ENCODE measurements around the gene CDK5R2.

The CDK5R2 gene

GRCh38 chr2:218986148-218986761 is 26.8 kb downstream of the CDK5R2 start:
- no peak for DNase-seq

- DNase-seq: no peak
Measured at GRCh38 chr2:218988164-218988563, 28.7 kb downstream of the CDK5R2 start.

- no peak for DNase-seq
Measured at GRCh38 chr2:218988650-218989049, 29.2 kb downstream of the CDK5R2 start.

- DNase-seq: no peak
Measured at GRCh38 chr2:218990052-218990451, 30.6 kb downstream of the CDK5R2 start.

- DNase-seq: no peak
Measured at GRCh38 chr2:218990612-218991011, 31.1 kb downstream of the CDK5R2 start.

GRCh38 chr2:218991674-218992168 is 32.3 kb downstream of the CDK5R2 start:
- DNase-seq: no peak

- DNase-seq: no peak
Measured at GRCh38 chr2:218992196-218992595, 32.7 kb downstream of the CDK5R2 start.

- DNase-seq: peak in 1 of 58 donors; percentile 19
Measured at GRCh38 chr2:218992703-218993344, 33.4 kb downstream of the CDK5R2 start.

- DNase-seq: no peak
Measured at GRCh38 chr2:218993345-218994315, 34.2 kb downstream of the CDK5R2 start, which contains the start of gene CRYBA2. Gene CRYBA2 (minus strand): TSS chr2:218993422. CDS start chr2:218993176, 246 bp downstream.

- no peak for DNase-seq
Measured at GRCh38 chr2:218995561-218995960, 36.1 kb downstream of the CDK5R2 start.

- DNase-seq: peak in 57 of 58 donors; percentile 13 to 87 (median 69)
Measured at GRCh38 chr2:218995972-218996711, 36.7 kb downstream of the CDK5R2 start.

GRCh38 chr2:218996937-218997336 is 37.5 kb downstream of the CDK5R2 start:
- DNase-seq: no peak

- no peak for DNase-seq
Measured at GRCh38 chr2:218997731-218998130, 38.3 kb downstream of the CDK5R2 start.

- no peak for DNase-seq
Measured at GRCh38 chr2:218998414-218999002, 39.0 kb downstream of the CDK5R2 start.

- no peak for DNase-seq
Measured at GRCh38 chr2:218999021-218999880, 39.8 kb downstream of the CDK5R2 start.

- no peak for DNase-seq
Measured at GRCh38 chr2:218999881-219000568, 40.6 kb downstream of the CDK5R2 start.

- no peak for DNase-seq
Measured at GRCh38 chr2:219000569-219000960, 41.1 kb downstream of the CDK5R2 start.

- DNase-seq: no peak
Measured at GRCh38 chr2:219001100-219001576, 41.7 kb downstream of the CDK5R2 start.
